IPS DF 4.7 (cell line): ENCODE results near the gene SYNE3.

Source experiments
- DNase-seq: peaks from one replicate; pipeline ENCODE4 v3.0.0-alpha.2; 2013; ENCODE audit warnings: low spot score; ENCODE audit errors: extremely low read depth

SYNE3 gene

DNA sequence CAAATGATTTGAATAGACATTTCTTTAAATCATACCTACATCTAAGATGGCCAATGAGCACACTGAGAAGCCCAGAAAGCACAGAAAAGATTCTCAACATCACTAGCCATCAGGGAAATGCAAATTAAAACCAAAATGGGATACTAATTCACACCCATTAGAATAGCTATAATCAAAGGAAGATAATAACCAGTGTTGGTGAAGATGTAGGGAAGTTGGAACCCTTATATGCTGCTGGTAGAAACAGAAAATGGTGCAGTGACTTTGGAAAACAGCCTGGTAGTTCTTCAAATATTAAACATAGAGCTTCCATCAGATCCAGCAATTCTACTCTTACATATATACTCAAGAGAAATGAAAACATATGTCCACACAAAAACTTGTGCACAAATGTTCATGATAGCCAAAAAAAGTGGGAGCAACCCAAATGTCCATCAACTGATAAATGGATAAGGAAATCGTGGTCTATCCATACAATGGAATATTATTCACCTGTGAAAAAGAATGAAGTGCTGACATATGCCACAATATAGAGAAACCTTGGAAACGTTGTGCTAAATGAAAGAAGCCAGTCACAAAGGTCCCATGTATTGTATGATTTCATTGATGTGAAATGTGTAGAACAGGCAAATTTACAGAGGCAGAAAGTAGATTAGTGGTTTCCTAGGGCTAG is 24.4 kb downstream of the SYNE3 start:
- no peak for DNase-seq

DNA sequence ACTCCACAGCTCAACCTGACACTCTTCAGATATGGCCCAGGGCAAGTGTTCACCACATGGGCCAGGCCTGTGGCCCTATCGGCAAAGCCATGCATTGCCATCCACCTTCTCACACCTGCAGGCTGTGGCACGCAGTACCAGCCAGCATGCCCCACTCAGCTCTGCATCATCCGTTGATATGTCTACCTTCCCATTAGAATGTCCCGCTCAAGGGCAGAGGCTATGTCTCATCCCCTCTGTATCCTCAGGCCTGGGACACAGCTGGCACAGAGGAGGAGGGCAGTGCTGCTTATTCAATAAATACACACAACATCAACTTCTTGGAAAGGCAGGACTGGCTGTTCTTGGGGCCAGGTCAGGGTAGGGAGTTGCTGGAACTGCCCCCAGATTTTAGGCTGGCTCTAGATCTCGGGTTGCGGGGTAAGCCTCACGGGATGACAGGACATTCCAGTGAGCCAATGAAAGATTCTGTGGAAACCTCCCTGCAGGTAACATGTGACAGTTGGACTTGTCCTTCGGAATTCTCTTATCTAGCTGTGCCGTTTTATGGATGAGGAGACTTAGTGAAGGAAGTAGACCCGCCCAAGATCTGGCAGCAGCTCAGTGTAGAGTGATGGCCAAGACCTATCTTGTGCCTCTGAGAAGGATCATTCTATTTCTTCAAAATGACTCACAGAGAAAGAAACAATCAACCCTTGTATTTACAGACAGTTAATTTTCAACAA is 25.6 kb downstream of the SYNE3 start:
- no peak for DNase-seq

DNA sequence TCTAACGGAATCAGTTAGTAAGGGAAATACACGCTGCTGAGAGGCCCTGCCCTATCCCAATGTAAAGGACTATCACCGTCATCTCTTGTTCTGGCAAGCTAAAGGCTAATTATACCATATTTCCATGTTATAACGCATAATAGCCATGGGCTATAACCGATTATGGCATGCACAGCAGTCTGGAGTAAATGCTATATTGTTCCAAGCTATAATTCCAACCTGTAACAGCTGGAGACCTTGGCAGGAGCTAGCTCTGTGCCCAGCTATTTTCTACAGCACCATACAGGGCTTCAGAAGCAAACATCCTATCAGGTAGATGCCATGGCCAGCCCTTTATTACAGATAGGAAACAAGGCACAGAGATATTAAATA is 26.3 kb downstream of the SYNE3 start:
- no peak for DNase-seq

DNA sequence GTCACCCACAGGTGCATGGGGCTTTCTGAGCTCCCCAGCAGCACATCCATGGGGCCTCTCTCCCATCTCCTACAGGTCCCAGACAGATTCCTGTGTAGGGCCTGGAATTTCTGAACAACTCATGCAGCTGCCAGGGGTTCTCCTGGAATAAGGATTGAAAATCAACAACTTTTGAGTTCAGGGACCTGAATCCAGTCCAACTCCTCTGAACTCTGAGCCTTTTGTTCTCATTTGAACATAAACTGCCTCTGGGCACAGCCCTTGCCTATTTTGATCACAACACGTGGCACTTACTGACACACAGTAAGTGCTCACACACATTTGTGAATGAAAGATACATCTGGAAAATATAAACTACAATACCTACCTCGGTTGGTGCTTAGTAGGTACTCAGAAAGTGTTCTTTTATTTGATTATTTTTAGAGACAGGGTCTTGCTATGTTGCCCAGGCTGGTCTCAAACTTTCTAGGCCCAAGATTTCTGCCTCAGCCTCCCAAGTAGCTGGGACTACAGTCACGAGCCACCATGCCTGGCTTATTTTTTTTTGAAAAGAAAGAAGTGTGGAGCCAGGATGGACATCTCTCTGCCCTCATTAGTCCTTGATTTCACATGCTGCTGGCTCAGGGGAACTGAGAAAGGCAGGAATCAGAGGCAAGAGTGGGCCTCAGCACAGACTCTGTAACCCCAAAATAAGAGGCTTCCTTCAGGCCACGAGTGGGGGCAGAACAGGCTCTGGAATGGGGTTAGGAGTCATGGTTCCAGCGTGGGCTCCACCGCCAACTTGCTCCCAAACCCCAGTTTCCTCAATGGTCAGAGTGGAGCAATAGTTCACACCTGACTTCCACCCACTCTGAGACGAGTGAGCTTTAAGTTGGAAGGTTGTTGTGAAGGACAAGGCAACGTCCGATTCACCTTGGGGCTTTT is 27.0 kb downstream of the SYNE3 start:
- no peak for DNase-seq

DNA sequence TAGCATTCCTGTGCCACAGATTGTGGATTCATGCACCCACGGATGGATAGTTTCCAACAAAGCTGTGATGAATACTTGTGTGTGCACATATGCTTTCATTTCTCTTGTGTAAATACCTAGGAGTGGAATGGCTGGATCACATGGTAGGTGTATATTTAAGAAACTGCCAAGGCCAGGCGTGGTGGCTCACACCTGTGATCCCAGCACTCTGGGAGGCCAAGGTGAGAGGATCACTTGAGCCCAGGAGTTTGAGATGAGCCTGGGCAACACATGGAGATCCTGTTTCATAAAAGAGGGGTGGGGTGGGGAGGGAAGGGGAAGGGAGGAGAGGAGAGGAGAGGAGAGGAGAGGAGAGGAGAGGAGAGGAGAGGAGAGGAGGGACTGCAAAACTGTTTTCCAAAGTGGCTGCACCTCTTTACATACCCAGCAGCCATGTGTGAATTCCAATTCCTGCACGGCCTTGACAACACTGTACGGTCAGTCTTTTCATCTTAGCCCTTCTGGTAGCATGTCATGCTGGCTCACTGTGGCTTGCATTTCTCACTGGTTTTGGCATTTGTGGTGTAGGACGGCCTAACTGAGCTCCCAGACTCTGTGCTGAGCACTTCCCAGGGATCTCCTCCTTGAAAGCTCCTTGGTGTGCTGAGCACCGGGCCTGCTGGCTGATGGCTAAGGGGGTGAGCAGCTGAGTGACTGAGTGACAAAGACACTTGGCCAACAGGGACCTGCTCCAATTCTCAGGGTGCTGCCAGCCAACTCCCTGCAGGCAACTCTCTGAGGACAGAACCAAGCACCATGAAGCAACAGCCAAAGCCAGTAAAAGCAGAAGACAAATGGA is 27.9 kb downstream of the SYNE3 start:
- no peak for DNase-seq

DNA sequence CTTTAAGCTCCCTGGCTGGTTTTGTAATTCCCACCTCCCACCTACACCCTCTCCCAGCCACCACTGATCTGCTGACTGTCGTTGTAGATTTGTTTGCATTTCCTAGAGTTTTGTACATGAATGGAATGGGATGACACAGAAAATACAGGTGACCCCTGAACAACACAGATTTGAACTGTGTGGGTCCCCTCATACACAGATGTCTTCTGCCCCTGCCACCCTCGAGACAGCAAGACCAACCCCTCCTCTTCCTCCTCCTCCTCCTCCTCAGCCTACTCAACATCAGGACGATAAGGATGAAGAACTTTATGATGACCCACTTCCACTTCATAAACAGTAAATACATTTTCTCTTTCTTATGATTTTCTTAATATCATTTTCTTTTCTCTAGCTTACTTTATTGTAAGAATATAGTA is 28.8 kb downstream of the SYNE3 start:
- DNase-seq = no peak

DNA sequence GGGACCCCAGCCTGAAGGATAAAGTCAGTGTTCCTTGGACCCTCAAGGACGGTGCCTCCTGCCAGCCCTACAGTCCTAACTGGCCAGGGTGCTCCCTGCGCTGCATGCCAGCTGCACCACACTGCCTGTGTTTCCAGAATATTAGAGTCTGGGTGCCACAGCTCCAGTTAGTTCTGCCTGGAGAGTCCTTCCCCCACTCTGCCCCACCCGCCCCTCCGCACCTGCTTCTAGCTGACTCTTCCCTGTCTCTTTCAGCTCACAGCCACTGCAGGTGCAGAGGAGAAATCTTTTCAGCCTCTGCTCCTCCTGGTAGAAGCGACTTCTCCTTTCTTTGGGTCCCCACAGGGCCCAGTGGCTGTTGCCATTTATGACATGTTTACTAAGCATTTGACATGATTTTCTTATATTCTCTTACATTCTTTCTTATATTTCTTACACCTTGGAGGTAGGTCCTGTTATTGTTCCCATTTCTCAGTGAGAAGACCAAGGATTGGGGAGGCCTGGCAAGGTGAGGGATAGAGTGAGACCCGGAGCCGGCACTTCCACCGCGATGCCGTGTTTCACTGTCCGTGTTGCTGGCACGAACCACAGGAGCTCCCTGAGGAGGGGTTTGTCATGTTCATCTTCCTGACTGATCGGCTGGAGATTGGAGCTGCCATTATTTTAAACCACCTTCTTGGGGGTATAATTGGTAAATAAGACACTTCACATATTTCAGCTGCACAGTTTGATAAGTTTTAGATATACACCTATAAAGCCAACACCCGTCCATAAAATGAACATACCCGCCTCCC is 29.4 kb downstream of the SYNE3 start:
- no peak for DNase-seq

DNA sequence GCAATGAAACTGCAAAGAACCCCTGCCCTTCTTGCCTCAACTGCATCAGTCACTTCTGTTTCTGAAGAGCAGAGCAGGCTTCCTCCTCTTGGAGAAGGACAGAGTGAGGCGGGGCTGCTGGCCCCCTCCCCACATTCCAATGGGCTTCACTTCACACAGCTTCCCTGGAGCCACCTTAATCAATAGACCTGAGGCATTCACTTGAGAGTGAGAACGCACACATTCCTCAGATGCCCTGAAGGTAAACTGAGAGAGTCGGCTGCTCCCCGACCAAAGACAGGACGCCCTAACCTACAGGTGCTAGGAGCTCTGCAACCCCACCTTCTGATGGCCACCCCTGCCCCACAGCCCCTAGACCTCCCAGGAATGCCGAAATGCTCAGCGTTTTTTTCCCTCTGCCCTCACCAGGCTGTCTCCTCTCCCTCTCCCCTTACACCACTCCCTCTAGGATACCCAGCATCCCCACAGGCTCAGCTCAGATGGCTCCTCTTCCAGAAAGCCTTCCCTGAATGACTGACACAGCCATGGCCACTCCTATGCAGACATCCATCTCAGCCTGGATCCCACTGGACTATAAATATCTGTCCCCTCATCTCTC is 31.1 kb downstream of the SYNE3 start:
- no peak for DNase-seq

DNA sequence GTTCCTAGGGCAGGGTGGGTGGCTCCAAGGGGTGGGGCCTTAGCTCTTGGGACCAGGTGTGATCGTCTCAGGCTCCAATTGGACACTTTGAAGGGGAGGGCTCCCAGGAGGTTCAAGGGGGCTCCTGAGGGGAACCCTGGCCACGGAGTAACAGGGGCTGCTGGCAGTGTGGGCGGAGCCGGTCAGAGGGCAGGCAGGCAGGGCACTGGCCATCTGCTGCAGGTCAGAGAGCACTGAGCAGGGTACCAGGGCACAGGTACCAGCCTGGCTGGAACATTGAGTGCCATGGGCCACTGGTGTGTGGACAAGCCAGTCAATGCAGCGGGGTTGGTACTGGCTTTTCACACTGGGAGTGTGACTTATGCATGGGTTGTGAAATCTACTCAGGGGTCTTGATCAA is 32.2 kb downstream of the SYNE3 start:
- DNase-seq = no peak

DNA sequence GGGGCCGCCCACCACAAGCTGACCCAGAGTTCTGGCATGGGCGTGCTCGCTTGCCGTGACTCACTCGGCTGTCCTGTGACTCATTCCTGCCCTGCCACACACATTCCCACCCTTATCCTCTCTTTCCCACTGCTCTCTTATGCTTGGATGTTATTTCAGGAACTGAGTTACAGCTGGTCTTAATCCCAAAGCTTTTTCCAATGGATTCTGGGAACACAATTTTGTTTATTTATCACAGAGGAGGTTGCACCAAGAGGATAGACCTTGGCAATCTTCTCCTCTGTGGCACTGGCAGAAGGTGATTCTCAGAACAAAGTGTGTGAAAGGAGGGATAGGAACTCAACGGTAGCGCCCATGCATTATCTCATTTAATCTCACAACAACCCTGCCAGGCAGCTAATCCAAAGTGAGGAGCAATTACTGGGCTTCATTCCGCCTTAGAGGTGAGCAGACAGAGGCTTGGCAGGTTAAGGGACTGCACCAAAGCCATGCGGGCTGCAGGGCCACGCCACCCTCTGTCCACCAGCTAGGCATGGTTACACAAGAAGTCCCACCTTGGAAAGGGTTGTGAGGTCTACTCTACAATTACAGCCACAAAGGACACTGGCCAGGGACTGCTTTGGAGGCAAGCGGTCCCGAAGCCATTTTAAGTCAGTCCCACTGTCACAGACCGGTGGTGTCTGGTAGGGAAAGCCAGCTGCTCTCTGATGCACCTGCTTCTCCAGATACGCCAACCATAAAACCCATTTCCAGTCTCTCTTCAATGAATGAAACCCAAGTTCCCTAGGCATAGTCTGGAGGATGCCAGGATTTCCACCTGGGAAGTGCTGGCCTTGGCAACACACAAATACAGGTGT is 32.9 kb downstream of the SYNE3 start:
- no peak for DNase-seq

DNA sequence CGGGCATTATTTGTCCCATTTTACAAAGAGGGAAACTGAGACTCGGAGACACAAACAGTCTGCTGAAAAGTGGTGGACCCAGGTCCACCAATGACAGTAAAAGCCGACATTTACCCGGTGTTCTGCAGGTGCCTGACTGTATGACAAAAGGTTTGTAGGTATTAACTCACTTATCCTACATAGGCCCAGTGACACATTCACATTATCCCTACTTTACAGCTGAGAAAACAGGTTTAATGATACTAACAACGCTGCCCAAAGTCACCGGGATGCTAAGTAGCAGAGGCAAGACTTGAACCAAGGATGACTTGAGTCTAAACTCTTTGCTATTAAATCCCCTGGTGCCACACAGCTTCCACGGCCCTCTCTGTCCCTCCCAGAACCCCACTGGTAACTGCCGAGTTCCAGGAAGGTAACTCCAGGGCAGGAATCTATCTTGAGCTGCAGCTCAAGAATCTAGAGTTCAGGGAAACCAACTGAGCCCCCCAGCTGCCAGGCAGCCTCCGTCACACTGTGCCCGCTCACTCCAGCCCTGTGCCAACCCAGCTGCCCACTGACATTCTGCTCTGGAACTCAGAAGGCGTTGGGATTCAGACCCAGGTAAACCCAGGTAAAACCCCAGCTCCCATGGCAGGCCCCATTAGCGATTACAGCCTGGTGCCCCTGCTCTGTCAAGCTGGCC is 33.7 kb downstream of the SYNE3 start:
- DNase-seq = no peak

DNA sequence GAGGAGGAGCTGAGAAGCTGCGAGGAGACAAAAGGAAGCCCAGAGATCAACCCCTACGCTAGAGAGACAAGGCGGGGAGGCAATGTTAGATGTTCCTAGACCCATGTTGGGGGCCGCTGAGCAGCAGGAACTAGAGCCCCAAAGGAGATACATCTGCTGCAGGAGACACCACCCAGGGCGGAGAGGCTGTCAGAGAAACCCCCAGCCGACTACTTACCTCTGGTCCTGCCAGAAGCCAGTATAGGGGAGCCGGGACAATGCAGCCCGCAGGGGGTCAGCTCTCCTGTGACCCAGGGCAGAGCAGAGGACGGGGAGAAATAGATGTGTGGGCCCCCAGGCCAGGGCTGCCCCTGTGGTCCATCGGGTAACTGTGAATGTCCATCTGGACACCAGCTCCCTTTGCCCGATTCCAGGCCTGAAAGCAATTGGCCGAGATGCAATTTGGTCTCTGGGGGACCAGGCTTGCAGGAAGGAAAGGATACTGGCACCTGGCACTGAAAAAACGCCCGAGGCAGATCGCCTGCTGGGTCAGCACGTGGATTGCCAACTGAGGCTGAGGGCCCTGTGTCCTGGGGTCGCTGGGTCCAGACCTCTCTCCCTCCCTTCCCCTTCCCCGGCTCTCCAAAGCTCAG is 34.9 kb downstream of the SYNE3 start:
- DNase-seq = no peak

DNA sequence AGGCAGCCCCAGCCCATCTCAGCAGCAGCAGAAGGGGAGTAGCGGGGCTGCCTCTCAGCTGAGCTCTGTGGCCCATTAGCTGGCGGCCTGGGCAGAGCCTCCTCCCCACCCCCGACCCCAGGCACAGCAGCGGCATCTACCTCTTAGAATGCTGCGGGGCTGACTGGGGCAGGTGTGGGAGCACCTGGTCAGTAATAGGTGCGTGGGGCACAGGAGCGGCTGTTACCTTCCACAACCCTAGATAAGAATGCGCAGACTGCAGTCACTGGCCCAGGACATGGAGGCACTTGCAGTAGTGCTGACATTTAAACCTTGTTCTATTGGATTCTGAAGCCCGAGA is 35.6 kb downstream of the SYNE3 start:
- no peak for DNase-seq

DNA sequence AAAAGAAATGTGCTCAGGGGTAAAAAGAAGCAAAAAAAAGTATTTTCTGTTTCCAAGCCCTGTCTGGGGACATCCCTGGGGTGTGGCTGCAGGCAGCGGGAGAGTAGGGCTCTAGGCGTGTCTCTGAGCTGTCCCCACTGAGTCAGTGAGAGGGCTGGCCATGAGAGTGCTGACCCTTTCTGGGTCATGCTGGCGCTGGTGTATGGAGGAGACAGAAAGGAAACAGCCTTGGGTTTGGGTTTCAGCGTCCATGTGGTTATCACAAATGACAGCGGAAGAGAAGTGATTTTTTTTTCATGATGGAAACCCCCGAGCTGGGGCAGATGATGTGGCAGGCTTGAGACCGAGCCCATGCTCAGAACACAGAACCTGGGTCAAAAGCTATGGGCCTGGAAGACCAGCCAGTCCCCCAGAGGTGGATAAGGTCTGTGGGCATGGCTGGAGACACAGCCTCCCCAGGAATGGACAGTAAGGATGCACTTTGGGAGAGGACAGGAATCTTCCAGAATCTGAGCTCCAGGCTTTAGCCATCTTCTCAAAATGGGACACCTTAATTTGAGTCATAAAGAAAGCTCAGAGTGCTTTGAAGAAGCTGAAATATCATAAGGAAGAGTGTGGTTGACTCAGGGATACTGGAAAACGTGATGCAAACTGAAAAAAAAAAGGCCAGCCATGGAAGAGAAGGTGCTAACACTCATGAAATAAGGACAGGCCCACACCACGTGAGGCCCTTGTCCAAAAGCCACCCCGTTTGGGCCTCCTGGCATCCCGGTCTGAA is 36.2 kb downstream of the SYNE3 start:
- no peak for DNase-seq

DNA sequence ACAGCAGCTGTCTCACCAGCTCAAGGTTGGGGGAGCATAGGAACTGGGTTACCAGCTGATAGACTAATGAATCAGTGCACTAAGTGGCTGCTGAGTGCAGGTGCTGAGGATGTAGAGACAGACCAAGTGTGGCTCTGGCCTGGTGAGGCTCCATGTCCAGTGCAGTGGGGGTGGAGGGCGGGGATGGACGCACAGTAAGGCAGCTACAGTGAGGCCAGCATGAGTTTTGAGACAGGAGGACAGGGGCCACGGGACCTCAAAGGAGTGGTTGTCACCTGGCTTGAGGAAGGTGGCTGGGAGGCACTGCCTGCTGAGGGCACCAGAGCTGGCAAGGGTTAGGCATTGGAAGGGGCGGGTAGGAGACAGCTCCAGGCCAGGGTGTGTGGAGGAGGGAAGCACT is 37.0 kb downstream of the SYNE3 start:
- no peak for DNase-seq

DNA sequence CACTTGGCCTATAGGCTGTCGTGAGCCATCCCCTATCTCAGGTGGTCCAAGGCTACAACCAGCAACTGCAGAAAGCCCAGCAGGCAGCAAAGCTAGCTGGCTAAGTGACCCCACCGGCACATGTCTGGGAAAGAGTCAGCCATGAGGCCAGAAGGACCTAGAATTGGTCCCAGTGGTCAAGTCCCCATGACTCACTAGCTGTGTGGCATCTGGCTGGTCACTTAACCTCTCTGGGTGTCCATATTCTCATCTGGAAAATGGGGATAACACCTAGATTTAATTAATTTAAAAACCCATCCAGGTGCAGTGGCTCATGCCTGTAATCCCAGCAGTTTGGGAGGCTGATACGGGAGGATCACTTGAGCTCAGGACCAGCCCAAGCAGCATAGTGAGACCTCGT is 37.6 kb downstream of the SYNE3 start:
- DNase-seq = no peak

DNA sequence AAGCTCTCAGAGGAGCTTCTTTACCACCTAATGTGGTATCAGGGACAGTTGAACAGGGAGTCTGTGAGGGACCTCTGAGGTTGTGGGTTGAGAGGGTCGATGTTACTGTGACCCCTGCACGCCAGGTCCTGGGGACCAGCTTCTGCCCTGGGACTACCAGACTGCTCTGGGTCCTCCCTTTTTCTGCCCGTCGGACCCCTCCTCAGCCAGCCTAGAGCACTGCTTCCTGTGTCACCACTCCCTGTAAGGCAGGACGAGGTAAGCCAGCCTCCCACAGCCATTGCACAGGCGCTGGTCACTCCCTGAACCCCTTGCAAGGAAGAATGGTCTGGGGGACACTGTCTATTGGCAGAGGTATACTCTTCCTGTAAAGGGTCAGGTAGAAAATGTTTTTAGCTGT is 38.1 kb downstream of the SYNE3 start:
- no peak for DNase-seq
